Stimulated activated CD4-positive, alpha-beta T cell treated with anti-CD3 and anti-CD28 coated beads, TNF-alpha, amount 100 ng/mL, for 4 hours (primary cell): ENCODE measurements around the gene ZDHHC20.

Experiments used
- DNase-seq, 3 experiments: peaks; one replicate each; pipeline ENCODE4 v3.0.0-alpha.2; 2020; ENCODE audit warnings: low read depth in 3 of 3

The ZDHHC20 gene

DNA sequence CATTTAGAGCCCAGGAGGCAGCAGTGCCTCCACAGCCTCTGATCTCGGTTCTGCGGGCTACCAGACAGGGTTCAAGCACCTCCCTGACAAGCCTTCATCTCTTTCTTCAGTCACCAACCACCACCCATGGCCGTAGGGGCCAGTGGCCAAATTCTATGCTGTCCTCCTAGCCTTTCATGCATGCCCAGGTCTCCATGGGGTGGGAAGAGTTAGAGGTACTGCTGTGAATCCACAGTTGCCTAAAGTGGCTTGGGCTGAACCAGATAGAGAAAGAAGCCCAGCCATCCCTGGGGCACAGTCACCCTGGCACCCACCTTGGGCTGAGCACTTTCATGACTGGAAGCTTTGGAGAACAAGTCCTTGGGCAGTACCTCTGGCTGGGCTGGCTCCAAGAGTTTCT lies 97.4 kb downstream of the ZDHHC20 start:
- no peak for DNase-seq

DNA sequence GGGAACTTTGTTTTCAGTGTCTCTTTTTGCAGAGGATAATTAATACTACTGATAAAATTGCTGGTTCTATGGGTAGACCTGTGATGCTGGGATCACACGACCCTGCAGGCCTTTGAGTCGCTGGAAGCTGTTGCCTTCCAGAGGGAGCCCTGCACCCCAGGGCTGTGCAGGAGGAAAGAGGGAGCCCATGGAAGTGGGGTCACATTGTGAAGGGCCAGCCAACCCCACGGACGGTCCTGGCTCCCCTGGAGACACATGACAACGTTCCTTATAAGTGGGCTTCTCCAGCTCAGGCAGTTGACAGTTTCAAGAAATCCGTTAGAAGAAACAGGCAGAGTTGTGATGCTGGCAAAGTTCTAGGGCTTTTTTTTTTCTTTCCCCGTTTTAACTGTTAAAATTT lies 98.0 kb downstream of the ZDHHC20 start:
- DNase-seq = no peak

DNA sequence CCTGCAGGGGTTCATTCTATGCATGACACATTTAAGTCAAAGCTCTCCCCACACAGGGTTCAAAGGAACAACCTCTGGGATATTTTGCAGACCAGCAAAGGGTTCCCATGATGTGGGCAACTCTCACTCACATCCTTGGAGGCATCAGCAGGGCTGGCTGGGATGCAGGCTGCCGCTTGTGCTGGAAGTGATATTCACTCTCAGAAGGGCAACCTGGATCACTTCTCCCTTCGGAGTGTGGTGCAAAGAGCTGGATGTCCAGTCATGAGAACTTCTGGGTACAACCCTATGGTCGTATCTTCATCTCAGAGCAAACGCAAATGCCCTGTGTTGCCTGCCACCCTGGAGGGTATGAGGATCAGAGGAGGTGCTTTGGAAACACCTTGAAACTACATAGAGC lies 98.6 kb downstream of the ZDHHC20 start:
- no peak for DNase-seq

DNA sequence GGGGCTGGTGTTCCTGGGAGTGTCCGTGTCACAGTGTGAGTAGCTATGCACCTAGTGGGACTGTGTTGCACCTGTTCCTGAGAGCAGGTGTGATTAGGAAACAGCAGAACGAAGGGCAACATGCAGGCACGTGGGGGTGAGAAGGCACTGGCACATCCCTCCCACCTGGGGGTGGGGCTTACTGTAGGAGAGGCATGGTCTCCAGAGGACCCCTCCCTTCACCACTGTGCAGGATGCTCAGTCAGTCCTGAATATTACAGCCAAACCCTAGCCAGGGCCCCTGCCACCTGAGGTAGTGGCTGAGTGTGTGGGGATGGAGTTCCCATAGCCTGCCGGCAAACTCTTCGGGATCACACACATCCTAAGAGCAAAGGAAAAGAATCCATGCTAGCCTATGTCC lies 99.2 kb downstream of the ZDHHC20 start:
- DNase-seq = no peak

DNA sequence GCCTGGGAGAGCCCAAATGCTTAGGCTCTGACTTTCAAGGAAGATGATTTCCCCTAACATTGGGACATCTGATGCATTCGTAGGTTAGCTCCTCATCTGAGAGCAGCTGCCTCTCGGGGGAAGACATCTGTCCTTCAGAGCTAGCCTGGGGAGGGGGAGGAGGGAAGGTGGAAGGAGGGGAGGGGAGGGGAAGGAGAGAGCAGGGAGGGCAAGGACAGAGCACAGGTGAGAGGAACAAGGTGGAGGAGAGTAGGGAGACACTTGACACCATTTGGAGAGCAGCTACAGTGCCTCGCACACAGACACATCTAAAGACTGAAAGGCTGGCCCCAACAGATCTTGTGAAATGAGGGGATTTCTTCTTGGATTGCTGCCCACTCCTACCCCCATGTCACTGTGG lies 103.8 kb downstream of the ZDHHC20 start:
- DNase-seq = no peak

DNA sequence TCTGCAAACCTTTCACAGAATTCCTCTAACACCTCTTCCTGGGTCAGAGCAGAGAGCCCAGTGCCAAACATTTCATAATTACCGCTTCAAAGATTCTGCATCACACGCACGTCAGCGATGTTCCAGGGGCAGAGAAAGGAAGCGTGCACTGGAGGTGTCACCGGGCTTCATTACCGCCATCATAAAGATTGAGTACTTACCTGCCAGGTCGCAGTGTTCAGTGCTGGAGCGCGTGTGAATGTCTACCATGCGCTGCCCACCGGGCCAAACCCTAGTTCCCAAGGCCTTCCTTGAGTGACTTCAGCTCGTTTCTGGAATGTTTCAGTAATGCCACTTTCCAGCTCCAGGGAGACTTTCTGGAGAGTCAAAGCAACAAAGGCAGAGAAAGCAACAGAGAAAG lies 104.4 kb downstream of the ZDHHC20 start:
- DNase-seq = no peak

DNA sequence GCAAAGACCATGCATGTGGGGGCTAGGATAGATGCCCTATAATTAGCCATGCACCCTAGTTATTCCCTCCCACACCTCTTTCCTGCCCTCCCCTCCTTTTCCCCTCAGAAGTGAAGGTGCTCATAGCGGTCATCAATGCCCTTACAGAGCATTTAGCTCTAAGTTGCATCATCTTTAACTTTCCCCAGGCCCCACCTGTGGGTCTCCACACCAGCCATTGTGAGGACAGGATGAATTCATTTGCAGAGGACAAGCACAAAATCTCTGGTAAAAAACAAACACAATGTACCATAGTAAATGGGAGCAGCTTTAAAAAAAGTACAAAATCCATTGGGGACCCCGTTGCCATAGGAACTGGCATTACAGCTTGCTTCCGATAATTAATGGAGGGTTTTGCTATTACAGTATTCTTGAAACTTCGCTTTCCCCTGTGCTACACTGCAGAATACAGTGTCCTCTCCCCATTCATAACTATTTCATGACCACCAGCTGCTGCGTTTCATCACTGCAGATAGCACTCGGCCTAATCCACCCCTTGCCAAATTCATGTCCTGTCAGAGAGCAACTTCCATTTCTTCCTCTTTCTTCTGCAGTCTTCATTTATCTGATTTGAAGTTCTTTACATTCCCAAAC lies 110.5 kb downstream of the ZDHHC20 start:
- DNase-seq = no peak

DNA sequence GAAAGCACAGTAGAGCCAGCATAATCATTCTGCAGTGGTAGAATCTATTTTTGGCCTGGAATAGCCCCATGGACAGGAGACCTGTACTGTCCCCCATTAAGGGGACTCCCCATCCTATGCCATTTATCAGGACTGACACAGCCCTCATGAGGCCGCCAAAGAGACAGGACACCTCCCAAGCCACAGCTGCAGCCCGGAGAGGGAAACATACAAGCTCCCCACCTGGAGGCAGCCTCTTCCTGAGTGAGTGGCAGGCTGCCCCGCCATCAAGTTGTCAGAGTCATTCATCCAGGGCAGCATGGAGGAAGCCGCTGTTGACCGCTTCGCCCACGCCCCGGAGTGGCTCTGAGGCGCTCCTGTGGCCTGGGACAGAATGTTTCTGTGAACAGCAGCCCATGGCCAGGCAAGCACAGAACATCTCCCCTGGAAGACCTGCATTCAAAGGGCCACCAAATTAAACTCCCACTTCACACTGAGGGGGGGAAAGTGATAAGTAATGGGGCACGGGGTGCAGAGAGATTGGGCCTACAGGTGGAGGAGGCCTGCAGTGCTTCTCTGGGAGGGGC lies 111.3 kb downstream of the ZDHHC20 start:
- DNase-seq = no peak

DNA sequence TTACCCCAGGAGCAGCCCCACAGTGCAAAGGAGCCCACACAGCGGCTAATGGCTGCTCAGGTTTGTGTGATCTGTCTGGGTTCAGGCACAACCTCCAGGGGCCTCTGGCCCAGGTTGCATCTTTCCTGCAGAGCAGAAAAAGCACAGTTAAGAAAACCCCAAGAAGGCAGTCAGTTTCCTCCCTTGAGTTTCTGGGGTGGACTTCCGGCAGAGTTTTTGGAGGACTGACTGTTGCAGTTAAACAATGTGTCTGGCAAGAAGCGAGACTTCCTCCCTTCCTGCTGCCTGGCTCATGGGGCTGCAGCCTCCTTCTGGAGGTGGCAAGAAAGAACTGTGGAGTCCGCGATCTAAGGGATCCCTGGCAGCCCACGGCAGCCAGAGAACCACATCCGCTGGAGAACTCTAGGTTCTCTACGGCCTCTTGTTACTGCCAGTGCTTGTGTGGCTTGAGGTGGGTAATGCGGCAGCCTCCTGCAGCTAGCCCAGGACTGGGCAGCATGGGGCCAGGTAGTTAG lies 114.4 kb downstream of the ZDHHC20 start:
- no peak for DNase-seq

DNA sequence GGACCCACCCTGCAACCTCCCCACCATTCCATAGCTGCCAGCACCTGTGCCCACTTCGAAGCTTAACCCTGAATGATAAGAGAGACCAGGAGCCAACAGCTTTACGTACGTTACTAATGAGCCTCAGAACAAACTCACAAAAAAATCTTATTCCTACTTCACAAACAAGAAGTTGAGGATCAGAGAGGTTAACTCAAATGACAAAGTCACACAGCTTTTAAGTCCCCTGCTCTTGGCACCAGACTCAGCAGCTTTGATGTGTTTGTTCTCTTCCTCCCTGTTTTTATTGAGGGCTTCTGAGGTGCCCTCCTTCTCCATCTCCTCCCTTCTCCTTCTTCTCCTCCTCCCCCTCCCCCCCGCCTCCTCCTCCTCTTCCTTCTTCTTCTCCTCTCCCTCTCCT lies 115.4 kb downstream of the ZDHHC20 start:
- DNase-seq = no peak

DNA sequence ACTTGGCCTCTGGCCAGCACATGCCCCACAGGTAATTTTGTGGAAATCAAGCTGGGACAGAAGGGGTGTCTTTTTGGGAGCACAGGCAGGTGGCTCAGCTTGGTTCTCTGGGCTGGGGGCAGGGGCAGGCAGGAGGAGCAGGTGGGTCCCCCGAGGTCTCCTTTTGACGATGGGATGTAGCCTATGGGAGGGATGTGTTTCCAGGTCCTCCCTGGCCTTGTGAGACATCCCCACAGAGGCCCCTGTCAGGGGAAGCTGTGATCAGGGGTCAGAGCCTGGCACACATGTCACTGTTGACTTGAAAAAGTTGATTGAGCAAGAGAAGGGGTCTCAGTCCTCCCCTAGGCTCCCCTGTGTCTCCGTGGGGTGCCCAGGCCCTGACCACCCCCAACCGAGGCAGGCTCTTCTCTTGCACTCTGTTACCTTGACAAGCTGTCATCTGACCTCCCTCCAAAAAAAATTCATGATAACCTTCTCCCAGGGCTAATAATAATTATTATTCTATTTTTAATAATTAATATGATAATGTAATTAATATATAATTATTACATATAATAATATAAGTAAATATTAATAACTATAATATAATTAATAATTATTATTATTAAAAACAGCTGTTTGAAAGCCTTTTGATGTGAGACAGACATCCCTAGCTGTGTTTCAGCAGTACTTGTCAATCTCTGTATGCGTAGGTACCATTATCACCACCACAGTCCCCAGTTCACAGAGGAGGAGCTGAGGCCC lies 116.2 kb downstream of the ZDHHC20 start:
- no peak for DNase-seq

DNA sequence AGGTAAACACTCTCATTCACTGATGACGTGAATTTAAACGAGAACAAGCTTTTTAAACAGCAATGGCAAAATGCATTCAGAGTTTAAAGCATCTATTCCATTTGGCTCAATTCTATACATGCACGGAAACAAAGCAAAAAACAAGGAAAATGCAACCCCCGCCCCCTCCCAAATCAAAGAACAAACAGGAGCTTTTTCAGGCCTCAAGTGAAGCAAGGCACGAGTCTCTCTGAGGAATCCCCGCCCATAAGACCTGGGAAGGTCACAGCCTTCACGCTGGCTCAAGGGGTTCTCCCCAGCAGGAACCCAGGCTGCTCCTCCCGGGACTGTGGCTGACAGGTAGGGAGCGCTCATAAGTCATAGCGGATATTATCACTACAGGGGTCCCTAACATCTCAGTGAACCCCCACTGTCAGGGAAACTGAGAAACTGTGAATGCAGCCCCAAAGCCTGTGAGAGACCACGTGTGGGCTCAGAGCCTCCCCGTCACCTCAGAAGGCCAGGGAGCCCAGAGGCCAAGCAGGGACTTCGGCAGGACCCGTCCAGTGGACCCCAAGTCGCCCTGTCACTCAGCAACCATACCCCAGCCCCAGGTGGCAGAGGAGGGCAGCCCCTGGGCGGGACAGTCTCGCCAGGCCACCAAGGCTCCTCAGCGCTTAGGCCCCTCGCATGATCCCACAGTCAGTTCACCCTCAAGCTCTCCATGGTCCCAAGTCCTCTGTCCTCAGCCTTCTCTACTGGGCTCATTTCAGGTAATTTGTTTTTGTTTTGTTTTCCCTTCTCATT lies 117.3 kb downstream of the ZDHHC20 start:
- DNase-seq = no peak

DNA sequence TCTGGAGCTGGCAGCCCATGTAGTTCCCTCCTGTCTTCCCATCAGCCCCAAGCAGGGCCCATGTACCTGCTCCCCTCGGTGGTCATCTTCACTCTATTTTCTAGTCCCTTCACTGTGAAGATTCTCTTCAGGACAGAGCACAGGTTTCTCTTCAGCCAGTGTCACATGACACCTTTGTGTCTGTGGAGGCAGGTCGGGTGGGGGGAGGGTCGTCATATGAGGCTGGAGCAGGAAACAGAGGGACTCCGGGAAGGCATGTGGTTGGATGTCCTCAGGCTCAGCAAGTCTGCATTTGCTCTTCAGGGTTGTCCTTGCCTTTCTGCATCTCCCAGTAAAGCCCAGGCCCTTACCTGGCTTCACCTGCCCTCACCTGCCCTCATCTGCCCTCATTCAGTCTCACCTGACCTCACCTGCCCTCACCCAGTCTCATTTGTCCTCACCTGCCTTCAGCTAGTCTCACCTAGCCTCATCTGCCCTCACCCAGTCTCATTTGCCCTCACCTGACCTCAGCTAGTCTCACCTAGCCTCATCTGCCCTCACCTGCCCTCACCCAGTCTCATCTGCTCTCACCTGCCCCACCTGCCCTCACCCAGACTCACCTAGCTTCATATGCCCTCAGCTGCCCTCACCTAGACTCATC lies 120.3 kb downstream of the ZDHHC20 start:
- DNase-seq = no peak

DNA sequence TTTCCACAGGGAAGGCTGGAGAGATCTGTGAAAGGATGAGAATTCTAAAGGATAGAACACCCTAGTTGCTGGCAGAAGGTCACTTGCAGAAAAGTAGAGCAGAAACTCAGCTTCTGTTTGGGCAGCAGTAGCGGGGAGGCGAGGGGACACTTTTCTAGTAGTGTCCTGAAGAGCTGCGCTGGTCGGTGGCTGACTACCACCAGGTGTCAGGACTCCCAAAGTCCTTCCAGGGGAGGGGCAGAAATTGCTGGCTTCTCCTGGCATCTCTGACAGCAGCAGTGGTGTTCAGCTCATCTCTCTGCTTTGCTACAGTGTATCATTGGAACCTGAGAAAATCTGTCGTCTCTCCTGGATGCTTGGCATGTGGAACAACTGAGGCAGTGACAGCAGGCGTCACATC lies 120.9 kb downstream of the ZDHHC20 start:
- DNase-seq = no peak

DNA sequence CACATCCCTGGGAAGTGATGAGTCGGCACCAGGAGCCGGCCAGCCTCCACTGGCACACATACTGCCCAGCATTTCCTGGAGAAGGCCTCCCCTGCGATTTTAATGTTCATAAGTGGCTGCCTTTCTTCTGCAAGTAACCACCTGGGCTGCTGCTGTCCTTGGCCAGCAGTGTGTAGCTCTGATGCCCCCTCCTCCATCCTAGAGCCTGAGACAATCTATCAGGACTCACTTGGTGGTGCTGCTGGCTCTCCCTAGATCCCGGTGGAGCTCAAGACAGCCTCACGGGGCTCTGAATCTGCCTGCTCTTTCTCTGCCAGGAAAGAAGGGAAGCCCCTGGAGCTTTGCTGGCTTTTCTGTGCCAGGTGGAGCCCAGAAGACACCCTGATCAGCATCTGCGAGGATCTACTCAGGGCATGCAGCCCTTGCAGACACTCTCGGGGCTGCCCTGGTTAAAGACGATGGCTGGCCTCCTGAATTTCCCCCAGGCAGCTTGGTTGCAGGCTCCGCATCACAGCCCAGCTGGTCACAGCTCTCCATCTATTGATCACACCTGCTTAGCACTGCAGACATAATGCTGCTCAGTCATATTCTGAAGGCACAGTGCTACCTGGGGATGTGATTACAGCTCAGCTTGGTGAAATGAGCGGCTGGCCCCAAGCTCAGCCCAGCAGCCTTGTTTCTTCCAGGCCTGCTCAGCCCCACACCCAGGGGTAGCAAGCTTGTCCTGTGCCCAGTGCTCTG lies 122.3 kb downstream of the ZDHHC20 start:
- DNase-seq = no peak

DNA sequence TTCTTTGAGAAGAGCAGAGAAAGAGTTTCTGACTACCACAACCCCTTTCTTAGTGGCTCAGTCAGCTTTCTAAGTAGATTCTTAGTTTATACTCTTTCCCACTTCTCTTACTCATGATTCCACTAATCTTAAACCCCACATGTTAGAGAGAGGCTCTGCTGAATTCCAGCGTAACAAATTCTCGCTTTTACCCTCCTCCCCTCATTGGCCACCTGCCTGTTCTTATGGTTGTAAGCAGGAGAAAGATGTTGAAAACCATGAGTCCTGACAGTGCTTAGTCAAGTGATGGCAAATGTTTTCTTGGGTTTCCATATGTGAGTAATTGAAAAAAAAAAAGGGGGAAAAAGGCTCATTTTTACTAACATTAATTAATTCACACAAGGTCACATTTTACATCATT lies 125.9 kb downstream of the ZDHHC20 start:
- no peak for DNase-seq

DNA sequence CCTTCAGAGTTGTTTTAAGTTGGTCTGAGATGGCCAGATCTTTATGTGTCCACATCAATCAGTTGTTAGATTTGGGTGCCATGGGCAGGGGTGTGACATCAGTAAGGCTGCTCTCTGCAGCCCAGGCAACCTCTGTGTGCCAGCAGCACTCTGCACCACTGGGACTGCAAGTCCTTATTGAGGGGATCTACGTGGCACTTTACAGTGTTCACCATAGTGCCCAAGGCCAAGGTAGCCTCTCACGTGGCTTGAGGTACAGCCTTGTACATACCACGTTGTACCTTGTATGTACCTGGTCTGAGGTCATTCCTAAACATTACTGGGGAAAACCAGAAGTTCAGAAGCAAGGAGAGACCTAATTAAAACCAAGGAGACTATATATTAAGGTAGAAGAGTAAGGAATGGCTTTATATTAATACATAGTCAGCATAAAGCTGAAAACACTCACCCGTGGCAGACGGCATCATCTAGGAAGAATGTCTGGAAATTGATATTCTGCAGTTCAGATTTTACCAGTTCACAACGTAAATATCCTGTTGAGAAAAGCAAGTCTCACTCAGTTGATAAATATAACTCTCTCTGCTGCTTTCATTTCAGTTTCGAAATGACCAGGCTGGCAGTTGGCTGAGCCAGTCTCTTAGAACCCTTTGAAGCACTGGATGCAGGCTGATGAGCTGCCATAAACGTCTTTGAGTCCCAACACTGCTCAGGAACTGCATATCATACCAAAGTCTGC lies 128.8 kb downstream of the ZDHHC20 start:
- no peak for DNase-seq

DNA sequence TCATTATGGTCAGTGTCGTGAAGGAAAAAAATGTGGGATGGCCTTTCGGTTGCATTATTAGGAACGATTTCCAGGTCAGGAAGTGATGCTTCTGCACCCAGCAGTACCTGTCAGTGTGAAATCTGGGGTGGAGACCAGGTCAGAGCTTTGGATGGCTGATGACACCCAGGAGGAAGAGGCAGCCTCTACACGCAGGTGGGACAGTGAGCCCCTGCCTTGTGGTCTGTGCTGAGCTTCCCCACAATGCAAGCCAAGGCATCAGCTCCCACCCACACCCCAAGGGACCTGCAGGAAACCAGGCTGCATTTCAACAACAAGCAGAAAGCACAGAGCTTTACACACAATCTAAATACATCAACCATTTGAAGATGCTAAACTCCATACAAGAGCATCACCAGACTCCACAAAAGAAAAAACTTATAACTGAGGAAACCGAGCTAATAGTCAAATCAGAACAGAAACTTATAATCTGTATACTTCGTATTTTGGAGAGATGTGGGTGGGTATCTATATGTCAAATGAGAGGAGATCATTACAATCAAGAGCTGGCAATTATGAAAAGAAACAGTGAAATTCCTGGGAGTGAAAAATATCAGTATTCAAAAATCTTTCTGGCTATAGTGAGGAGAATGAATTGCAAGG lies 130.1 kb downstream of the ZDHHC20 start:
- no peak for DNase-seq

DNA sequence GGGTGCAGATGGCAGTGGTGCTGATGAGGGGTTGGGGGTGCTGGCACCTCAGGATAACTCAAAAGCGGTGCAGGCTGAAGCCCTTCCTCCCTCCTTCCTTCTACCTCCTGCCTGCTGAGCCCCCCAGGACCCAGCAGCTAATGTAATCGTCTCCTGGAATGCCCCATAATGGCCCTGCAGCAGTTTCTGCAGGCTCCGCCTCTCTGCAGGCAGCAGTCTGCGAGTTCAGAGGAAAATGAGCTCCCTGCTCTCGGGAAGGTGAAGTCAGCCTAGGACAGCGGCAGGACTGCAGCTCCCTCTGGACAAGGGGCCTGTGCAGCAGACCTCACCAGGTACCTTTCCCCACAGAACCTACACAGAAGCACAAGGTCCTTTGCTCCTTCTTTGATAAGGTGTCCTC lies 130.9 kb downstream of the ZDHHC20 start:
- DNase-seq = no peak
